Endometrial microvascular endothelial cells (primary cell): ENCODE results near the gene CCR5AS.
"Not testable (repeated sequence)": the region's sequence is repeated elsewhere in the genome, so short reads cannot be mapped to it uniquely, and the experiment has no call there.

Source experiments
- in situ Hi-C: cut with HindIII; loops from 2 replicates; pipeline ENCODE4 v1.10.0; 2017; ENCODE audit warnings: low sequenced_read_pairs, low pct_unique_long_range_greater_than_20kb; ENCODE audit errors: inconsistent ontology term

The CCR5AS gene

GRCh38 chr3:46389306-46389705 lies 17.6 kb downstream of the CCR5AS start:
- in situ Hi-C loops: no loop called here

DNA sequence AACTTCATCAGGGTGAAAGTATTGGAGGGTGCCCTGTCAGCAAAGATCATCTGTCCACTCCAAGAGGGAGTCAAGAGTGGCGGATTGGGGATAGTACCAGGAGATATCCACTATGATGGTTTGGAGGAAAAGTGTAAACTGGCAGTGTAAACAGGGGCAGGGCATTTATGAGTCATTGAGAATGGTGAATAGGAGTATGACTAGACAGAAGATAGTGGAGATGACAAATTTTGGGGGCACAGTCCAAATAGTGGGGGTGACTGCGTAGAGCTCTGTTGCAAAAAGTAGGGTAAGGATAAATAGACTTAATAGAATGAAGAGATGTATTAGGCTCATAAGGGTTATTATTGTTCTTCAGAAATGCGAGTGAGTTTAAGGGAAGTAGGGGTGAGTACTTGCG lies 18.0 kb downstream of the CCR5AS start:
- in situ Hi-C loops: not testable (repeated sequence)

GRCh38 chr3:46386205-46386604 lies 20.7 kb downstream of the CCR5AS start:
- in situ Hi-C loops: no loop called here

- in situ Hi-C loops: no loop called here
These were observed 22.9 kb downstream of the CCR5AS start for GRCh38 chr3:46383951-46384330.

DNA sequence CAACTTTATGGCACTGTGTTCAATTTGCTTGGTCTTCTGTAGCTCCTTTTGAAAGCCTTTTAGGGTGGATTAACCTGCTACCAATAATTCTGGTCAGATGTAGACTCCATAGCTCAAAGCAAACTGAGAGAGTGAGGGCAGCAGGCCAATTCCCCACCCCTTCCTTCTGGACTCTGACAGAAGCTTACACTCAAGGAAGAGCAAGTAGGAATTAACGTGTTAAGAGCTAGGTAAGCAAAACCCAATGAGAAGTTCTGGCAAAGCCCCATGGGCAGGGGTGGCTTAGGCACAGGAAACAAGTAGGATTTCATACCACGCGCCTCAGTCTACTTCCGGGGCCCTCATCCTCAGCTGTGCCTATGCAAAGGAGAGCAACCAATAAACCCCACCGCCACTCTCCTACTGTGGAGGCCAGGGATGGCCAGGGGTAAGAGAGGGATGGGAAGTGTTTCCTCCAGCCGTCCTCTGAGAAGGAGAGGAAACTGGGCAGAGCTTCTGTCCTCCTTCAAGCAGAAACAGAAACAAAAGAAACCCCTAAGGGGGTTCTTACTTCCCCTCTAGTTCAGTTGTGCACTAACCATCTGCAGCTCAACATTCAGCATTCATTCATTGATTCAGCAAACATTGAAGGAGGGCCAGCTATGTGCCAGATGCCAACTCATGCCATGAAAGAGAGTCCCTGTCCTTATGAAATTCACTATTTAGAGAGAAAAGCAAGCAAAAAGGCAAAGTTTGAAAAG lies 23.5 kb downstream of the CCR5AS start:
- in situ Hi-C loops: no loop called here

DNA sequence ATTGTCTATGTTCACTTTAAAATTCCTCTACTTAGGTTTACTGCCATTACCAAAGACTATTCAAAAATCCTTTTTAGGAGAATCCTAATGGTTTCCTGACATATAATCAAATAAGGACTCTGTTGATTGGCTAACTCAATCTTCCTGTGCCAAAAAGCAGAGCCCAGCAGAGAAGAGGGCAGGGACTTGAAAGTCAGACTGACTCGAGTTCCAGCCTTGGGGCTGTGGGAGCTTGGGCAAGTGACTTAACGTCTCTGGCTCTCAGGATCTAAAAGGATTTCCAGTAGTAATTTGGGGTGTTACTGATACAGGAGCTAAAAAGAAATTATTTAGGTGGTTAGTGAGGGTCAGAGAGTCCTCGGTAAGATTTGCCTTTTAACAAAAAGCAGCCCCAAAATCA lies 25.2 kb downstream of the CCR5AS start:
- in situ Hi-C loops: no loop called here

GRCh38 chr3:46380471-46381221 lies 26.2 kb downstream of the CCR5AS start:
- in situ Hi-C loops: no loop called here

GRCh38 chr3:46378426-46378942 lies 28.4 kb downstream of the CCR5AS start:
- in situ Hi-C loops: no loop called here

DNA sequence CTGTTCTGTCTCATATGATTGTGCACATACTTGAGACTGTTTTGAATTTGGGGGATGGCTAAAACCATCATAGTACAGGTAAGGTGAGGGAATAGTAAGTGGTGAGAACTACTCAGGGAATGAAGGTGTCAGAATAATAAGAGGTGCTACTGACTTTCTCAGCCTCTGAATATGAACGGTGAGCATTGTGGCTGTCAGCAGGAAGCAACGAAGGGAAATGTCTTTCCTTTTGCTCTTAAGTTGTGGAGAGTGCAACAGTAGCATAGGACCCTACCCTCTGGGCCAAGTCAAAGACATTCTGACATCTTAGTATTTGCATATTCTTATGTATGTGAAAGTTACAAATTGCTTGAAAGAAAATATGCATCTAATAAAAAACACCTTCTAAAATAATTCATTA lies 31.1 kb downstream of the CCR5AS start:
- in situ Hi-C loops: no loop called here

- in situ Hi-C loops: no loop called here
These were observed 31.6 kb downstream of the CCR5AS start for GRCh38 chr3:46375218-46375617.

GRCh38 chr3:46374755-46375154 lies 32.1 kb downstream of the CCR5AS start:
- in situ Hi-C loops: no loop called here

GRCh38 chr3:46372492-46373359 lies 34.1 kb downstream of the CCR5AS start:
- in situ Hi-C loops: no loop called here

DNA sequence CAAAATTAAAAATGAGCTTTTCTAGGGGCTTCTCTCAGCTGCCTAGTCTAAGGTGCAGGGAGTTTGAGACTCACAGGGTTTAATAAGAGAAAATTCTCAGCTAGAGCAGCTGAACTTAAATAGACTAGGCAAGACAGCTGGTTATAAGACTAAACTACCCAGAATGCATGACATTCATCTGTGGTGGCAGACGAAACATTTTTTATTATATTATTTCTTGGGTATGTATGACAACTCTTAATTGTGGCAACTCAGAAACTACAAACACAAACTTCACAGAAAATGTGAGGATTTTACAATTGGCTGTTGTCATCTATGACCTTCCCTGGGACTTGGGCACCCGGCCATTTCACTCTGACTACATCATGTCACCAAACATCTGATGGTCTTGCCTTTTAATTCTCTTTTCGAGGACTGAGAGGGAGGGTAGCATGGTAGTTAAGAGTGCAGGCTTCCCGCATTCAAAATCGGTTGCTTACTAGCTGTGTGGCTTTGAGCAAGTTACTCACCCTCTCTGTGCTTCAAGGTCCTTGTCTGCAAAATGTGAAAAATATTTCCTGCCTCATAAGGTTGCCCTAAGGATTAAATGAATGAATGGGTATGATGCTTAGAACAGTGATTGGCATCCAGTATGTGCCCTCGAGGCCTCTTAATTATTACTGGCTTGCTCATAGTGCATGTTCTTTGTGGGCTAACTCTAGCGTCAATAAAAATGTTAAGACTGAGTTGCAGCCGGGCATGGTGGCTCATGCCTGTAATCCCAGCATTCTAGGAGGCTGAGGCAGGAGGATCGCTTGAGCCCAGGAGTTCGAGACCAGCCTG lies 35.1 kb downstream of the CCR5AS start:
- in situ Hi-C loops: no loop called here

- in situ Hi-C loops: no loop called here
These were observed 35.9 kb downstream of the CCR5AS start, which contains the start of gene CCR5 for GRCh38 chr3:46370839-46371518. CCR5 (plus strand) TSS chr3:46370946; CDS start chr3:46372903, 1,957 bp downstream.

GRCh38 chr3:46369675-46370132 lies 37.2 kb downstream of the CCR5AS start:
- in situ Hi-C loops: no loop called here

DNA sequence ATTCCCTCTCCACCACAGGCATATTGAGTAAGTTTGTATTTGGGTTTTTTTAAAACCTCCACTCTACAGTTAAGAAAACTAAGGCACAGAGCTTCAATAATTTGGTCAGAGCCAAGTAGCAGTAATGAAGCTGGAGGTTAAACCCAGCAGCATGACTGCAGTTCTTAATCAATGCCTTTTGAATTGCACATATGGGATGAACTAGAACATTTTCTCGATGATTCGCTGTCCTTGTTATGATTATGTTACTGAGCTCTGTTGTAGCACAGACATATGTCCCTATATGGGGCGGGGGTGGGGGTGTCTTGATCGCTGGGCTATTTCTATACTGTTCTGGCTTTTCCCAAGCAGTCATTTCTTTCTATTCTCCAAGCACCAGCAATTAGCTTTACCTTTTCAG lies 37.7 kb downstream of the CCR5AS start:
- in situ Hi-C loops: no loop called here

DNA sequence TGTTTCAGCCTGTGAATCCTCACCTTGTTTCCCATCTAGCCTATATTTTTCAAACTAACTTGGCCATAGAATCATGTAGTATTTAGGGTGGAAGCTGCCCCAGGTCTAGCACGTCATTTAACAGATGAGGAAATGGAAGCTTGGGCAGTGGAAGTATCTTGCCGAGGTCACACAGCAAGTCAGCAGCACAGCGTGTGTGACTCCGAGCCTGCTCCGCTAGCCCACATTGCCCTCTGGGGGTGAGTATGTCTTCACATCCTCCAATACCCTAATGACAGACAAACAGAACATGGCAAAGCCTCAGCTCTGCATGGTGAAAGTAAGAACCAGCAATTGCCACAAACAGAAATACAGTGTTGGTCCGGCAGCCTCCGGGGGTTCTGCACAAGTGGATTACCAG lies 38.3 kb downstream of the CCR5AS start:
- in situ Hi-C loops: no loop called here

DNA sequence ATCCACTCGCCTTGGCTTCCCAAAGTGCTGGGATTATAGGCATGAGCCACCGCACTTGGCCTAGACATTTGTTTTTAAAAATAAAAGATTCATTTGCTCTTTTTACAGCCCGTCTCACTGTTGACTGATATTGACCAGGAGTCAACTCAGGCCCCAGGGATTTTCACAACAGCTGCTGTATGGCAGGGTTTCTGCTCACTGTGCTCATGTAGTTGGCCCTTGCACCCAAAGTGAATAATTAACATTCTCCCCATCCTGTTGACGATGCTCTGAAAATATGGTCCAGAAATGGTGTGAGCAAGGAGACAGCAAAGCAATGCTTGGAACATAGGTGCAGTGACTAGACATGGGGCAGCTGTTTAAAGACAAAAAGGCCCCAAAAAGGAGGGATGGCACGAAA lies 39.1 kb downstream of the CCR5AS start:
- in situ Hi-C loops: no loop called here
